Stomach (tissue), 9 donors: ENCODE results near the gene TRA2B. TPM values are rescaled to one million over a fixed set of nuclear protein-coding genes. Genes with fewer than 3 reads are reported as not detected.

Source experiments
- DNase-seq, 2 donors: peaks; one replicate each; pipeline versions ENCODE4 v3.0.0 to v3.0.0-alpha.2; 2013 to 2019
- H3K27ac ChIP-seq, 5 donors: fragments of 200-600 bp in 4 of 5; sonication (generic) in 4 of 5; one replicate each; pipeline ENCODE4 v1.5.1; 2013 to 2019; ENCODE audit warnings: mild to moderate bottlenecking in 1 of 5, moderate library complexity in 1 of 5
- H3K27me3 ChIP-seq, 3 donors: fragments of 200-600 bp; sonication (generic); one replicate each; pipeline ENCODE4 v1.5.1; 2017 to 2019; ENCODE audit warnings: mixed run types in 1 of 3
- H3K36me3 ChIP-seq, 4 donors: fragments of 200-600 bp; sonication (generic); 1 replicate in 3 of 4; 2 replicates in 1 of 4; pipeline ENCODE4 v1.5.1; 2016 to 2019
- H3K4me1 ChIP-seq, 4 donors: fragments of 200-600 bp; sonication (generic); one replicate each; pipeline ENCODE4 v1.5.1; 2016 to 2019
- H3K4me3 ChIP-seq, 4 donors: fragments of 200-600 bp; sonication (generic) in 3 of 4; one replicate each; pipeline ENCODE4 v1.5.1; 2016 to 2019; ENCODE audit warnings: mild to moderate bottlenecking in 1 of 4
- H3K9me3 ChIP-seq, 4 donors: fragments of 200-600 bp; sonication (generic); one replicate each; pipeline ENCODE4 v1.5.1; 2016 to 2019
- CTCF ChIP-seq, 7 experiments: fragments of 450-650 bp in 4 of 7; fragments of 200-600 bp in 3 of 7; sonication (generic) in 3 of 7; IDR thresholded peaks; one replicate each; pipeline ENCODE4 v1.5.1; 2016 to 2019; ENCODE audit warnings: antibody characterized with exemption in 7 of 7, control low read depth in 2 of 7, mild to moderate bottlenecking in 1 of 7
- EP300 ChIP-seq: sonication (generic); formaldehyde crosslinking; IDR thresholded peaks from one replicate; pipeline ENCODE4 v1.6.1; 2017; ENCODE audit warnings: antibody characterized with exemption
- POLR2A ChIP-seq, 4 donors: fragments of 450-650 bp; IDR thresholded peaks; one replicate each; pipeline ENCODE4 v1.6.1; 2016; ENCODE audit warnings: antibody characterized with exemption in 4 of 4, control low read depth in 2 of 4, mild to moderate bottlenecking in 1 of 4, moderate library complexity in 1 of 4
- POLR2AphosphoS5 ChIP-seq, 3 donors: sonication (generic); formaldehyde crosslinking; IDR thresholded peaks; one replicate each; pipeline ENCODE4 v1.6.1; 2016; ENCODE audit warnings: antibody characterized with exemption in 3 of 3
- WGBS, 5 donors: extraction: QIAGEN DNeasy Blood & Tissue Kit in 3 of 5; methylation state at CpG; one replicate each; pipeline versions ENCODE4 v1.1.5 to v1.1.7; 2013 to 2018; 5-methylcytosine and 5-hydroxymethylcytosine counted together
- intact Hi-C: fragments of 100-400 bp; cut with DNase I; formaldehyde crosslinking; loops from one replicate; pipeline ENCODE4 v1.15.1; 2023; ENCODE audit warnings: low total_unique reads
- polyA plus RNA-seq, 3 donors: library from polyadenylated mRNA; stranded (reverse); fragments of 200-250 nt; gene quantifications; one replicate each; pipeline ENCODE4 v1.2.3, GENCODE V29; 2013
- total RNA-seq, 5 donors: library from RNA; depleted of rRNA; stranded (reverse); fragments of >200 nt; gene quantifications; one replicate each; pipeline versions ENCODE4 v1.1.0 to v1.2.3, GENCODE V29; 2014 to 2016
- donor health status: healthy with polysubstance abuse.
- donor health status: Bipolar disorder and iron deficiency.
- donor health status: healthy.

TRA2B gene
- total and polyA plus RNA-seq, 8 donors = 55.8 to 298 (median 103) TPM

GRCh38 chr3:185956244-185956643 is 18.4 kb upstream of the TRA2B start:
- WGBS, 5 donors = 82 to 91% (median 90%) methylated on average over 3 of the region's 3 CpGs
- no peak overlapping the region for H3K27ac ChIP-seq
- H3K27me3 ChIP-seq = peaks cover 0 to 18% (median 0%) of the 10 kb centered on the region in 3 donors
- no peak overlapping the region for H3K4me3 ChIP-seq
- intact Hi-C loops = no loop called here
- DNase-seq = no peak
- peaks cover 0 to 13% (median 7%) of the 10 kb centered on the region in 4 donors for H3K9me3 ChIP-seq
- TF ChIP-seq POLR2A (IDR thresholded peaks at IDR 0.05) = no peak
- no peak for TF ChIP-seq POLR2AphosphoS5 (IDR thresholded peaks at IDR 0.05)
- TF ChIP-seq CTCF (IDR thresholded peaks at IDR 0.05) = no peak
- no peak for TF ChIP-seq EP300
- H3K4me1 ChIP-seq = no peaks in the 10 kb centered on the region
- H3K36me3 ChIP-seq = no peaks in the 10 kb centered on the region

- no peak for DNase-seq
- Histone ChIP-seq H3K9me3 (peaks cover 0 to 13% (median 7%) of the 10 kb centered on the region in 4 donors), H3K27me3 (peaks cover 0 to 18% (median 0%) of the 10 kb centered on the region in 3 donors), H3K27ac (no peak overlapping the region), H3K36me3 (no peaks in the 10 kb centered on the region), H3K4me1 (no peaks in the 10 kb centered on the region), H3K4me3 (no peak overlapping the region)
- 22 to 39% (median 34%) methylated on average over 3 of the region's 3 CpGs for WGBS, 5 donors
- TF ChIP-seq CTCF (IDR thresholded peaks at IDR 0.05) (no peak), EP300 (no peak), POLR2AphosphoS5 (IDR thresholded peaks at IDR 0.05) (no peak), POLR2A (IDR thresholded peaks at IDR 0.05) (no peak)
- intact Hi-C loops = no loop called here
These were observed 16.5 kb upstream of the TRA2B start for GRCh38 chr3:185954366-185954723.

DNA sequence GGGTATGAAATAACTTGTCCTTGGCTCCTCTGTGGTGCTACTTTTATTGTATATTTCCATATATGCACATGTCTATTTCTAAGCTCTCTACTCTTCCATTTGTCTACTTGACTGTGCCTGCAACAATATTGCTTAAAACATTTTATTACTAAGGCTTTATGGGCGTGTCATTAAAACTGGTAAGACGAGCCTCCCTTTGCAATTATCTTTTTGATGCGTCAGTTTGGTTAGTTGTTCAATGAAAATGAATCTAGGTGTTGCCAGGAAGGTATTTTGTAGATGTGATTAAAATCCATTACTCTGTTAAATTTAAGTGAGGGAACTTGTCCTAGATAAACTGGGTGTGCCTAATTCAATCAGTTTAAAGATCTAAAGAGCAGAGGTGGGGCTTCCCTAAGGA is 12.9 kb upstream of the TRA2B start:
- DNase-seq = no peak
- H3K4me1 ChIP-seq = no peaks in the 10 kb centered on the region
- H3K27ac ChIP-seq = no peak overlapping the region
- peaks cover 0 to 13% (median 7%) of the 10 kb centered on the region in 4 donors for H3K9me3 ChIP-seq
- H3K36me3 ChIP-seq = no peaks in the 10 kb centered on the region
- no peak for TF ChIP-seq POLR2AphosphoS5 (IDR thresholded peaks at IDR 0.05)
- no peak for TF ChIP-seq EP300
- TF ChIP-seq CTCF (IDR thresholded peaks at IDR 0.05) = no peak
- TF ChIP-seq POLR2A (IDR thresholded peaks at IDR 0.05) = no peak
- no peak overlapping the region for H3K4me3 ChIP-seq
- peaks cover 0 to 26% (median 0%) of the 10 kb centered on the region in 3 donors for H3K27me3 ChIP-seq
- WGBS, 5 donors = 55 to 71% (median 61%) methylated on average over 3 of the region's 3 CpGs
- intact Hi-C loops = no loop called here

DNA sequence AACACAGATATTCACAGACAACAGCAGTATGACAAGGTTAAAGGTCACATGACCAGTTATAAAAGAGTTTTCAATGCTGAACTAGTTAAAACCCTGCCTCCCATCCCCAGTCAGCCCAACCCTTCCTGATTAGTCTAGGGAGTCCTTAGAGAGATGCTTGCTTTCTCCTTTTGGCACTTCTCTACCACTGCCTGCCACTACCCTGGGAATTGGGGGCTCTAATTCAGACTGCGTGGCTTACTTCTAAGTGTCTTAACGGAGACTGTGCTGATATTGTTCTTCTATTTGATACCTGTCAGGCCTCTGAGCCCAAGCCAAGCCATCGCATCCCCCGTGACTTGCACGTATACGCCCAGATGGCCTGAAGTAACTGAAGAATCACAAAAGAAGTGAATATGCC is 11.7 kb upstream of the TRA2B start:
- intact Hi-C loops = no loop called here
- no peaks in the 10 kb centered on the region for H3K4me1 ChIP-seq
- no peak for DNase-seq
- H3K36me3 ChIP-seq = no peaks in the 10 kb centered on the region
- H3K4me3 ChIP-seq = no peak overlapping the region
- no peak for TF ChIP-seq POLR2AphosphoS5 (IDR thresholded peaks at IDR 0.05)
- TF ChIP-seq EP300 = no peak
- TF ChIP-seq POLR2A (IDR thresholded peaks at IDR 0.05) = no peak
- no peak for TF ChIP-seq CTCF (IDR thresholded peaks at IDR 0.05)
- peaks cover 0 to 20% (median 0%) of the 10 kb centered on the region in 3 donors for H3K27me3 ChIP-seq
- H3K9me3 ChIP-seq = peaks cover 0 to 13% (median 7%) of the 10 kb centered on the region in 4 donors
- no peak overlapping the region for H3K27ac ChIP-seq
- 89 to 98% (median 92%) methylated on average over 6 of the region's 6 CpGs for WGBS, 5 donors
